Activated naive CD4-positive, alpha-beta T cell treated with Interleukin-2 at 50 U/mL for 16 hours (primary cell): Measurements from ENCODE around the gene OR4A15.

Experiments
- DNase-seq: peaks from one replicate; pipeline ENCODE4 v3.0.0-alpha.2; 2020

The OR4A15 gene

DNA sequence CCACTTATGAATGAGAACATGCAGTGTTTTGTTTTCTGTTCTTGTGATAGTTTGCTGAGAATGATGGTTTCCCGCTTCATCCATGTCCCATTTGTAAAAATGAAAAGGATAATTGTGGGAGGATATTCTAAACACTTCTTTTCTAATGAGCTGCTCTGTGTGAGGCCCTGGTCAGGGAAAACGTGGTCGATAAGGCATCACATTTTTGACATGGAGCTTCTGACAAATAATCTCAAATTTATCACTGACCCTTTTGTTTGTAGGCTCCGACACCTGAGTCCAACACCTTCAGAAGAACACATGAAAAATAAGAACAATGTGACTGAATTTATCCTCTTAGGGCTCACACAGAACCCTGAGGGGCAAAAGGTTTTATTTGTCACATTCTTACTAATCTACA, at the start of gene OR4A15:
OR4A15 (plus strand) TSS at position 301 of the 400 bp plus-strand sequence; CDS start at position 301, 0 bp downstream.
- no peak for DNase-seq

DNA sequence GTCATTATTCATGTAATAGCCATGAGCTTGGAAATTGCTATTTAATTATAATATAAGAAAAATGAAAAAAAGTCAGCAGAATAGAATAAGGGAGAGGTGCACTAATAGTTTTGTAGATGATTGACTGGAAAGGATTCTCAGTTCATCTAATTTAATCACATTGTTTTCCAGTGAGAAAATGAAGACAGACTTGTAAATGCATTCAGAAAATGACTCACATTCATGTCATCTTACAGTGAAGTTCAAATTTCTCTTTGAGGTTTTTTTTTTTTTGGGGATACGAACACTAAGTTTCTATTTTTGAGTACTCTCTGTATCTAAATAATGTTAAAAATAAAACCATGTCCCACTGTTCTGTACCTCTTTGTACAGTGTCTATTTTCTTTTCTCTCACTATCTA, 43.3 kb upstream of the OR4A15 start:
- DNase-seq = no peak

DNA sequence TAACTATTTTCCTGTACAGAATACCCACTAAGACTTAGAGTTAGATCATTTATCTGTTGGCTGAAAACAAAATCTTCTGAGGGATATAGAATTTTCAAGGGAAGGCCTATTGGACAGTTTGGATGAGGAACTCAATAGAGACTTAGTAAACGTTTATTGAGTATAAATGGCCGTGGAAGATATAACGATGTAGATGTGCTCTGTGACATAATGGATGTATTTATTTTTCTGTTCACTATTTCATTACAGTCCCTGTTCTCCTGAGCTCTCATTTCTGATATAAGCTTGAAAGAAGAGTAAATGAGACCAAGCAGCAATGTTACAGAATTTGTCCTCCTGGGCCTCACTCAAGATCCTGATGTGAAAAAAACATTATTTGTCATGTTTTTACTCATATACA, 24.9 kb upstream of the OR4A15 start, which contains the start of gene OR4A16:
OR4A16 (plus strand) TSS at position 301 of the 400 bp plus-strand sequence; CDS start at position 301, 0 bp downstream.
- DNase-seq = no peak

DNA sequence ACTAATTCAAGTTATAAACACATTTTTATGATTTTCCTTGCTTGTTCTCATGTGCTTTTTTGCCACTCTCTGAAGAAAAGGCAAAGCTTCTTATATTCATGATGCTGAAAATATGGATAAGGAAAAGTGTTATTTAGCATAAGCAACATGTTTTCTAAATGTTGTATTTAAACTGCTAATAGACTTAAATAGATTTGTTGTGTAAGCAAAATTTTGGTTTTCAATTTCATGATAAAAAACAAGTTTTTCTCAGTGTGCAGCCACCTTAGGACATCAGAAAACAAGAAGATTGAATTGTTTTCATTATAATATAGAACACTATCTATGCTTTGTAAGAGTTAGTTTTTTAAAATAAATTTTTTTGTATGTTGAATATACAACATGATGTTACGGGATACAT, 22.5 kb upstream of the OR4A15 start:
- no peak for DNase-seq

DNA sequence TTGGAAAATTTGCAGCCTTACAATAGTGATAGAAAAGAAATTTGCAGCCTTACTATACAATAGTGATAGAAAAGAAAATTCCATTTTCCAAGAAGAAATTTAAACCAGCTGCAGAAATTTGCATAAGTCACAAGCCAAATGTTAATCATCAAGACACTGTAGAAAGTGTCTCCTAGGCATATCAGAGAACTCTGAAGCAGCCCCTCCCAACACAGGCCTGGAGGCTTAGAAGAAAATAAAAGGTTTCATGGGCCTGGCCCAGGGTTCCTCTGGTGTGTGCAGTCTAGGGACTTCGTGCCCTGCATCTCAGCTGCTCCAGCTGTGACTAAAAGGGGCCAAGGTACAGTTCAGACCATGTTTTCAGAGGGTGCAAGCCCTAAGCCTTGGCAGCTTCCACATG, 18.7 kb upstream of the OR4A15 start:
- no peak for DNase-seq

DNA sequence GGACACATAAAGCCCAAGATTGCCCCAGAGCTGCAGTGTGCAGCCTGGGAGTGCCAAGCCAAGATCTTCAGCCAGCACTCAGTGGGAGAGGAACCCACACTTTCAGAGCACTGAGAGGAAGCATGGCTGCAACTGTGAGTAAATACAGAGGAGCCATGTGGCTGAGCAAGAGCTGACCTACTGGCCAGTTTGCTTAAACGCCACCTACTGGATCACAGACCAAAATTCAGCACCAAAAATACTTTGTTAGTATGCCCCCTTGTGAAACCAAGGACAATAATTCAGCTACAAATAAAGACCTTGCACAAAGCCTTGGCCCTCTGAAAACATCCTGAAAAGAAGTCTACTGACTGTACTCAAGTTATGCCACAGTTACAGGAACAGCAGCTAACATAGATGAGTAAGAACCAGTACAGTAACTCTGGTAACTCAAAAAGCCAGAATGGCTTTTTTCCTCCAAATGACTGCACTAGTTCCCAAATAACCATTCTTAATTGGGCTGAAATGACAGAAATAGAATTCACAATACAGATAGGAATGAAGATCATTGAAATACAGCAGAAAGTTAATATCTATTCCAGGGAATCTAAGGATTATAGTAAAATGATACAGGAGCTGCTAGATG, 10.1 kb upstream of the OR4A15 start:
- no peak for DNase-seq

DNA sequence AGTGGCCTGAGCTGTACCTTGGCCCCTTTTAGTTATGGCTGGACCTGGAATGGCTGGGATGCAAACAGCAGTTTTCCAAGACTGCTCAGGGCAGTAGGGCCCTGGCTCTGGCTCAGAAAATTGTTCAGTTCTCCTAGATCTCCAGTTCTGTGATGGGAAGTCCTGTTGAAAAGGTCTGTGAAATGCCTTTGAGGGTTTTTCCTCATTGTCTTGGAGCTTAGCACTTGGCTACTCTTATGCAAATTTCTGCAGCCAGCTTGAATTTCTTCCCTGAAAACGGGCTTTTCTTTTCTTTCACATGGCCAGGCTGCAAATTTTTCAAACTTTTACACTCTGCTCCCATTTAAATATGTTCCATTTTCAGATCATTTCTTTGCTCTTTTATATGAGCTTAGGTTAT, 33.2 kb downstream of the OR4A15 start:
- DNase-seq = no peak
